Calu3 (cell line): Measurements from ENCODE around the gene SMOC1. TPM values are rescaled to one million over a fixed set of nuclear protein-coding genes. Genes with fewer than 3 reads are reported as not detected.

ENCODE experiments used
- BruUV-seq: library from RNA; stranded (reverse); fragments of 400-500 nt; replicated peaks from 2 replicates; lab custom pipeline; 2021; lab: Mats Ljungman, UMichigan
- CTCF ChIA-PET: fragments of 300-600 bp; sonication (Branson Sonifier 250); formaldehyde crosslinking; loops from one replicate; lab custom pipeline; 2022; ENCODE audit warnings: antibody characterized with exemption; lab: Charles Lee
- DNase-seq: peaks from one replicate; pipeline ENCODE4 v3.0.0; 2022
- H3K27ac Mint-ChIP-seq: one replicate; pipeline ENCODE4 v1.8.0; 2022; ENCODE audit warnings: mixed read lengths; ENCODE audit not compliant: unreplicated experiment
- H3K27me3 Mint-ChIP-seq: one replicate; pipeline ENCODE4 v1.8.0; 2022; ENCODE audit warnings: mixed read lengths; ENCODE audit not compliant: unreplicated experiment
- H3K36me3 Mint-ChIP-seq: one replicate; pipeline ENCODE4 v1.8.0; 2022; ENCODE audit warnings: mild to moderate bottlenecking, moderate library complexity, mixed read lengths; ENCODE audit not compliant: insufficient read depth, unreplicated experiment
- H3K4me1 Mint-ChIP-seq: one replicate; pipeline ENCODE4 v1.8.0; 2022; ENCODE audit warnings: mild to moderate bottlenecking, low read depth, mixed read lengths; ENCODE audit not compliant: unreplicated experiment
- H3K4me3 Mint-ChIP-seq: one replicate; pipeline ENCODE4 v1.8.0; 2022; ENCODE audit warnings: mild to moderate bottlenecking, low read depth, moderate library complexity, mixed read lengths; ENCODE audit not compliant: unreplicated experiment
- H3K9me3 Mint-ChIP-seq: one replicate; pipeline ENCODE4 v1.8.0; 2022; ENCODE audit warnings: low read depth, mixed read lengths; ENCODE audit not compliant: unreplicated experiment
- CTCF ChIP-seq: fragments of 200-600 bp; IDR thresholded peaks from one replicate; pipeline ENCODE4 v1.8.0; 2022; ENCODE audit warnings: antibody characterized with exemption; ENCODE audit not compliant: unreplicated experiment
- intact Hi-C: fragments of 100-400 bp; cut with micrococcal nuclease; formaldehyde crosslinking; loops from one replicate; pipeline ENCODE4 v1.10.0; 2022; ENCODE audit not compliant: unreplicated experiment
- total RNA-seq: library from RNA; stranded (reverse); gene quantifications from 2 replicates; pipeline ENCODE4 v1.2.3, GENCODE V29; 2022

SMOC1 gene
- total RNA-seq, 1 experiment from 2014 or later, result 39.6 TPM

- no TSS peak for BruUV-seq
- no peak for TF ChIP-seq CTCF
- no peaks in the 10 kb centered on the region for H3K27me3 Mint-ChIP-seq
- H3K9me3 Mint-ChIP-seq, result peaks cover 2% of the 10 kb centered on the region
- H3K36me3 Mint-ChIP-seq, result peaks cover 8% of the 10 kb centered on the region
- peak overlapping the region; percentile 36 for H3K27ac Mint-ChIP-seq
- CTCF ChIA-PET, result interaction anchor here (1.1 to 1.4 kb wide), 2 partner anchors 16 to 40 kb away, joined by 3 to 4 read pairs; no protein-coding TSS in a partner anchor
- intact Hi-C loops, result loop anchor here (2.0 kb wide), 2 partner anchors 39 to 53 kb away; no protein-coding TSS in a partner anchor
- peaks cover 76% of the 10 kb centered on the region for H3K4me1 Mint-ChIP-seq
- DNase-seq, result no peak
- peak overlapping the region; percentile 39 for H3K4me3 Mint-ChIP-seq
Observed at GRCh38 chr14:69941768-69942742, 62.8 kb downstream of the SMOC1 start.

DNA sequence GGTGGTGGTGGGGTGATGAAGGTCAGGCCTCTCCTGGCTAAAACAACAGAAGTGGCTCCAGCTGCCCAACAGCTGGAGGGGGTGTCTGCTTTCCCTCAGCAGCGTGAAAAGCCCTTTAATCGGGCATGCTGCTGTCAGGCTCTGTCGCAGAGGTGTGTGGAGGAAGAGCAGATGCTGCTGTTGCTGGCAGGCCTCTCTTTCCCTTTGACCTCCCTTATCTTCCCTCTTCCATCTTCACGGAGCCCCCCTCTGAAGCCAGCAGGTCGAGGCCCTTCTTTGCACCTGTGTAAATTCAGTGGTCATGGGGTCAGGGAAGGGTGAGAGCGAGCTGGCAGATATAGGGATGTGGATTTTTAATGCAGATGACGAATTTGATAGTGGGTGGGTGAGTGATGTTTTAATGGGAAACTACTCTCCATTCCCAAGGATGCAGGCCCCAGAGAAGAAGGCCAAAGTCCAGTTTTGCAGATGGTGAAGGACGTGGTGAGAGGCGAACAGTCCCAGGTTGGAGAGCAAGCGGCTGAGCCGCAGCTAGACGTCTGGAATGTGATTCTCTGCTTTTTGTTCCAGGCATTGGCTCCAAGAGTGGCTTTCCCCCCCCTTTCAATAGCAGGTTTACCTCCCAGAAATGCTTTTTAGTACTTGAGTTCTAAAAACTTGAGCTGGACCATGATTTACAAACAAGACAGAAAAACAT is 64.0 kb downstream of the SMOC1 start:
- CTCF ChIA-PET, result interaction anchor here (1.1 to 1.6 kb wide), 2 partner anchors 16 to 39 kb away, joined by 3 to 4 read pairs; no protein-coding TSS in a partner anchor
- intact Hi-C loops, result loop anchor here (2.0 kb wide), 2 partner anchors 38 to 54 kb away; no protein-coding TSS in a partner anchor
- no TSS peak for BruUV-seq
- H3K4me1 Mint-ChIP-seq, result peaks cover 75% of the 10 kb centered on the region
- no peak for TF ChIP-seq CTCF
- H3K27ac Mint-ChIP-seq, result peak overlapping the region; percentile 73
- peaks cover 8% of the 10 kb centered on the region for H3K36me3 Mint-ChIP-seq
- DNase-seq, result peak; percentile 9
- H3K9me3 Mint-ChIP-seq, result peaks cover 3% of the 10 kb centered on the region
- H3K27me3 Mint-ChIP-seq, result no peaks in the 10 kb centered on the region
- H3K4me3 Mint-ChIP-seq, result peak overlapping the region; percentile 39

- peaks cover 8% of the 10 kb centered on the region for H3K36me3 Mint-ChIP-seq
- H3K9me3 Mint-ChIP-seq, result peaks cover 3% of the 10 kb centered on the region
- CTCF ChIA-PET, result no interaction called here
- no peaks in the 10 kb centered on the region for H3K27me3 Mint-ChIP-seq
- peaks cover 67% of the 10 kb centered on the region for H3K4me1 Mint-ChIP-seq
- no peak for TF ChIP-seq CTCF
- no peak overlapping the region for H3K27ac Mint-ChIP-seq
- intact Hi-C loops, result no loop called here
- BruUV-seq, result no TSS peak
- DNase-seq, result no peak
- H3K4me3 Mint-ChIP-seq, result no peak overlapping the region
Observed at GRCh38 chr14:69945347-69945746, 66.1 kb downstream of the SMOC1 start.

DNA sequence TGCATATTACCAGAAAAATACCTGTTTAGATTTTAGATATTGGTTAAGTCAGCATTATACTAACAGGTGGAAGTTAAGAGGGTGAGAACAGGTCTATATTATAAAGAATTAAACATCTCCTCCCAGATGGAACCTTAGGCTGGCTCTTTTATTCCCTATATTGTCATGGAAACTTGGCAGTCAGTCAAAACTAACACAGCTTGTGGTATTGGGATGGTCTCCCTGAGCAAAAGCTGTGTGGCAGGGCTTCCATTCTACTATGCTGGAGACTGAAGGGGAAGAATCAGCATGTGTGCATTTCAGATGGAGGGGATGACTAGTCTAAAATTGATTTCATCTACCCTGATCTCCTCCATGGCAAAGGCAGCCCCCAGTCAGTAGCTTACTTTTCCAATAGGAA is 66.7 kb downstream of the SMOC1 start:
- BruUV-seq, result no TSS peak
- TF ChIP-seq CTCF, result no peak
- Mint-ChIP-seq H3K36me3 (peaks cover 8% of the 10 kb centered on the region), H3K4me1 (peaks cover 61% of the 10 kb centered on the region), H3K27ac (no peak overlapping the region), H3K4me3 (no peak overlapping the region), H3K9me3 (peaks cover 3% of the 10 kb centered on the region), H3K27me3 (no peaks in the 10 kb centered on the region)
- intact Hi-C loops, result no loop called here
- CTCF ChIA-PET, result no interaction called here
- DNase-seq, result no peak
